Dermis microvascular lymphatic vessel endothelial cell (primary cell): ENCODE data around the gene ETV7. TPM values are rescaled to one million over a fixed set of nuclear protein-coding genes. Genes with fewer than 3 reads are reported as not detected.

Experiments
- DNase-seq, 2 donors: peaks; one replicate each; pipeline versions ENCODE4 v3.0.0 to v3.0.0-alpha.2; 2010; ENCODE audit warnings: low read depth in 2 of 2
- total RNA-seq: library from RNA; depleted of rRNA; stranded (reverse); fragments of >200 nt; gene quantifications from 2 replicates; pipeline ENCODE4 v1.2.1, GENCODE V29; 2014

The ETV7 gene
- total RNA-seq, 1 donor from 2014 or later, result 0.13 TPM

- no peak for DNase-seq
These were observed 3.4 kb downstream of the ETV7 start for GRCh38 chr6:36384095-36384494.

GRCh38 chr6:36383606-36384005 lies 3.9 kb downstream of the ETV7 start:
- DNase-seq, result no peak

GRCh38 chr6:36382976-36383375 lies 4.5 kb downstream of the ETV7 start:
- no peak for DNase-seq

GRCh38 chr6:36381502-36382389 lies 5.7 kb downstream of the ETV7 start:
- no peak for DNase-seq

- no peak for DNase-seq
These were observed 7.3 kb downstream of the ETV7 start for GRCh38 chr6:36380166-36380565.

GRCh38 chr6:36378936-36379335 lies 8.5 kb downstream of the ETV7 start:
- DNase-seq, result no peak

- DNase-seq, result no peak
These were observed 9.1 kb downstream of the ETV7 start for GRCh38 chr6:36378243-36378920.

- no peak for DNase-seq
These were observed 9.9 kb downstream of the ETV7 start for GRCh38 chr6:36377594-36377993.

- DNase-seq, result no peak
These were observed 10.7 kb downstream of the ETV7 start for GRCh38 chr6:36376742-36377141.

GRCh38 chr6:36376183-36376582 lies 11.3 kb downstream of the ETV7 start:
- no peak for DNase-seq

- no peak for DNase-seq
These were observed 11.8 kb downstream of the ETV7 start for GRCh38 chr6:36375644-36376155.

- DNase-seq, result no peak
These were observed 12.5 kb downstream of the ETV7 start for GRCh38 chr6:36374972-36375371.

GRCh38 chr6:36374194-36374593 lies 13.3 kb downstream of the ETV7 start:
- DNase-seq, result no peak

- DNase-seq, result no peak
These were observed 14.0 kb downstream of the ETV7 start for GRCh38 chr6:36373368-36374019.

- no peak for DNase-seq
These were observed 15.4 kb downstream of the ETV7 start for GRCh38 chr6:36372088-36372487.

- no peak for DNase-seq
These were observed 16.3 kb downstream of the ETV7 start for GRCh38 chr6:36371211-36371610.

- no peak for DNase-seq
These were observed 16.8 kb downstream of the ETV7 start for GRCh38 chr6:36370638-36371037.

GRCh38 chr6:36368921-36369865 lies 18.3 kb downstream of the ETV7 start:
- no peak for DNase-seq

- no peak for DNase-seq
These were observed 19.0 kb downstream of the ETV7 start for GRCh38 chr6:36368421-36368820.

GRCh38 chr6:36367743-36368142 lies 19.7 kb downstream of the ETV7 start:
- DNase-seq, result no peak
